SU-DHL-6 (cell line): ENCODE measurements around the gene LTBP1.

Experiments used
- EZH2phosphoT487 ChIP-seq: fragments of 200-600 bp; sonication (generic), shearing (Covaris generic); conservative IDR thresholded peaks from 2 replicates; pipeline ENCODE4 v1.6.1; 2018; ENCODE audit warnings: mild to moderate bottlenecking, antibody characterized with exemption, low read length, moderate library complexity, mixed read lengths
- TF ChIP-seq, protein P1 (sequence below): fragments of 200-600 bp; sonication (generic); IDR thresholded peaks from one replicate; pipeline ENCODE4 v1.5.1; 2017; ENCODE audit warnings: antibody characterized with exemption, mild to moderate bottlenecking, low read length, moderate library complexity; ENCODE audit not compliant: insufficient read depth, poor library complexity, severe bottlenecking

- TF ChIP-seq, protein P1, sequence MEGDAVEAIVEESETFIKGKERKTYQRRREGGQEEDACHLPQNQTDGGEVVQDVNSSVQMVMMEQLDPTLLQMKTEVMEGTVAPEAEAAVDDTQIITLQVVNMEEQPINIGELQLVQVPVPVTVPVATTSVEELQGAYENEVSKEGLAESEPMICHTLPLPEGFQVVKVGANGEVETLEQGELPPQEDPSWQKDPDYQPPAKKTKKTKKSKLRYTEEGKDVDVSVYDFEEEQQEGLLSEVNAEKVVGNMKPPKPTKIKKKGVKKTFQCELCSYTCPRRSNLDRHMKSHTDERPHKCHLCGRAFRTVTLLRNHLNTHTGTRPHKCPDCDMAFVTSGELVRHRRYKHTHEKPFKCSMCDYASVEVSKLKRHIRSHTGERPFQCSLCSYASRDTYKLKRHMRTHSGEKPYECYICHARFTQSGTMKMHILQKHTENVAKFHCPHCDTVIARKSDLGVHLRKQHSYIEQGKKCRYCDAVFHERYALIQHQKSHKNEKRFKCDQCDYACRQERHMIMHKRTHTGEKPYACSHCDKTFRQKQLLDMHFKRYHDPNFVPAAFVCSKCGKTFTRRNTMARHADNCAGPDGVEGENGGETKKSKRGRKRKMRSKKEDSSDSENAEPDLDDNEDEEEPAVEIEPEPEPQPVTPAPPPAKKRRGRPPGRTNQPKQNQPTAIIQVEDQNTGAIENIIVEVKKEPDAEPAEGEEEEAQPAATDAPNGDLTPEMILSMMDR = no peak
- TF ChIP-seq EZH2phosphoT487 = no peak
Observed at GRCh38 chr2:32922501-32922900, 24.3 kb upstream of the LTBP1 start.
